SJCRH30 (cell line): ENCODE data around the gene OXTR. TPM values are rescaled to one million over a fixed set of nuclear protein-coding genes. Genes with fewer than 3 reads are reported as not detected.
A peak's percentile ranks its signal among the peaks of the same experiment; 100 is the strongest.

Experiments used
- DNase-seq, 2 experiments: peaks; one replicate each; pipeline ENCODE4 v3.0.0-alpha.2; 2015 to 2020
- H3K27ac ChIP-seq: fragments of 250-450 bp; sonication (Bioruptor Pico); 2 replicates; pipeline ENCODE4 v1.5.1; 2020; ENCODE audit warnings: mild to moderate bottlenecking, moderate library complexity
- H3K27me3 ChIP-seq: fragments of 250-450 bp; sonication (Bioruptor Pico); 2 replicates; pipeline ENCODE4 v1.5.1; 2020; ENCODE audit warnings: mild to moderate bottlenecking, moderate library complexity
- H3K36me3 ChIP-seq: fragments of 250-450 bp; sonication (Bioruptor Pico); 2 replicates; pipeline ENCODE4 v1.5.1; 2020; ENCODE audit warnings: mild to moderate bottlenecking, moderate library complexity
- H3K4me1 ChIP-seq: fragments of 250-450 bp; sonication (Bioruptor Pico); 2 replicates; pipeline ENCODE4 v1.5.1; 2020; ENCODE audit warnings: mild to moderate bottlenecking, moderate library complexity
- H3K4me3 ChIP-seq: fragments of 250-450 bp; sonication (Bioruptor Pico); 2 replicates; pipeline ENCODE4 v1.5.1; 2020; ENCODE audit warnings: mild to moderate bottlenecking, moderate library complexity
- H3K9me3 ChIP-seq: fragments of 250-450 bp; sonication (Bioruptor Pico); replicated peaks from 2 replicates; pipeline ENCODE4 v1.5.1; 2020; ENCODE audit warnings: mild to moderate bottlenecking, moderate library complexity
- total RNA-seq: library from RNA; depleted of rRNA; stranded (reverse); fragments of >200 nt; shearing (Covaris generic); gene quantifications from 2 replicates; pipeline ENCODE4 v1.2.3, GENCODE V29; 2014

Gene OXTR
- total RNA-seq, 1 experiment from 2014 or later: 1.7 TPM

DNA sequence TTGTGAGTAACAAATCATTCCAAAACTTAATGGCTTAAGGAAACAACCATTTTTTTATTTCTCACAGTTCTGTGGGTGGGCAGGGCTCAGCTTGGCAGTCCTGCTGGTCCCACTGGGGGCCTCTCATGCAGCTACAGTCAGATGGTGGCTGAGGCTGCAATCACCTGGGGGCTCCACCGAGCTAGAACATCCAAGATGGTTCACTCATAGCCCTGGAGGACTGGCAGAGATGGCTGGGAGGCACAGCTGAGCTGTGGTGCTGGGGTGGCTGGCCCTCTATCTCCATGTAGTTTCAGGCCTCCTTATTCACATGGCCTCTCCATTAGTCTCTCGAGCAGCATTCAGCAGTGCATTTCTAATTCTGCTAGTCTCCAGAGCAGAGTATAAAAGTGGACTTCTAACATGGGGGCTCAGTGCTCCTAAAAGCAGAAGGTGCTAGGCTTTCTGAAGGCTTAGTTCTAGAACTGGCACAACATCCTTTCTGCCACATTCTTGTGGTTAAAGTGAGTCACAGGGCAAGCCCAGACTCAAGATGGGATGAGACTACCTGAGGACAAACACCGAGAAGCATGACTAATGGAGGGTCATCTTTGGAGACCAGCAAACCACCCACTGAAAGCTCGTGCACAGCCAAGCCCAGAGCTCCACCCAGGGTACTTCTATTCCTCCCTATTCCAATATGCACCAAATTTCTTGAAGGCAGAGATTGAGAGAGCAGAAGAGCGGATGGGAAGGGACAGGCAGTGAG, 29.5 kb downstream of the OXTR start:
- peak; percentile 61 to 70 for DNase-seq
- Histone ChIP-seq H3K27me3 (no peaks in the 10 kb centered on the region), H3K4me3 (no peak overlapping the region), H3K9me3 (no peaks in the 10 kb centered on the region), H3K36me3 (peaks cover 40% of the 10 kb centered on the region), H3K27ac (peak overlapping the region; percentile 97), H3K4me1 (peaks cover 37% of the 10 kb centered on the region)

DNA sequence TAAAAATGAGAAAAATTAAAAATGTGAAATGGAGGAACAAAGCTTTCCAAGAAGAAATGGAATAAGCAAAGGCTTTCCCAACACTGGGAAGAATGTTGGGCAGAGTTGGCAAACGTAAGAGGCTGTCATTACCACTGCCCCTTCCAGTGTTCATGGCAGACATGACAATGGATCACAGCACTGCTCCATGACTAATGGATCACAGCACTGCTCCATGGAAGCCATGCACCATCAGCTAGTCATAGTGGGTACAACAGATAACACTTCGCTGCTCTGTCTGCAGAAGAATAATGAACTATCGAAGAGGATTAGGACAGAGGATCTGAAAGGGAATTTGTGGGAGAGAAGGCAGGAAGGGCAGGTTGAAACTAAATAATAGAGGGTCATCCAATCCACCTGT, 30.8 kb downstream of the OXTR start:
- Histone ChIP-seq H3K27me3 (no peaks in the 10 kb centered on the region), H3K36me3 (peaks cover 31% of the 10 kb centered on the region), H3K4me3 (no peak overlapping the region), H3K9me3 (no peaks in the 10 kb centered on the region), H3K4me1 (peaks cover 37% of the 10 kb centered on the region), H3K27ac (no peak overlapping the region)
- no peak for DNase-seq

- H3K9me3 ChIP-seq: no peaks in the 10 kb centered on the region
- DNase-seq: no peak
- H3K36me3 ChIP-seq: peaks cover 24% of the 10 kb centered on the region
- H3K4me1 ChIP-seq: peaks cover 41% of the 10 kb centered on the region
- H3K27me3 ChIP-seq: no peaks in the 10 kb centered on the region
- H3K4me3 ChIP-seq: no peak overlapping the region
- H3K27ac ChIP-seq: no peak overlapping the region
Observed at GRCh38 chr3:8737823-8738222, 31.6 kb downstream of the OXTR start.

GRCh38 chr3:8737301-8737700, 32.1 kb downstream of the OXTR start:
- H3K4me3 ChIP-seq: no peak overlapping the region
- peaks cover 20% of the 10 kb centered on the region for H3K36me3 ChIP-seq
- no peaks in the 10 kb centered on the region for H3K9me3 ChIP-seq
- DNase-seq: no peak
- peaks cover 41% of the 10 kb centered on the region for H3K4me1 ChIP-seq
- no peak overlapping the region for H3K27ac ChIP-seq
- no peaks in the 10 kb centered on the region for H3K27me3 ChIP-seq

DNA sequence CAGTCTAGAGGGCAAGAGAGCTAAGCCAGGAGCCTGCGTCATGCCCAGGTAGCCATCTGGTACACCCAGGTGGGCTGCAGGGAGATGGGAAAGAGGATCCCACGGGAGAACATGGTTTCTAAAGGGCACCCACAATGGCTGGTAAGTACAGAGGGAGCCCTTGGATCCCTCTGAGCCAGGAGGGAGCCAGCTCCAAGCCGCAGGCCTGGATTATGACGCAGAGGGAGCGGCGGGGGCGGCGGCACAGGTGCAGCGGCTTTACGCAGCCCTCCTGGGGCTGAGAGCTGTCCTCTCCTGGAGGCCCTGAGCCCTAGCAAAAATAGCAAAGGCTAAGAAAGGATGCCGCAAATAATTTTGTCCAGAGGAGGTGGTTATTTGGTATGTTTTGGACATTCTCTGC, 33.0 kb downstream of the OXTR start:
- peak; percentile 42 to 56 for DNase-seq

DNA sequence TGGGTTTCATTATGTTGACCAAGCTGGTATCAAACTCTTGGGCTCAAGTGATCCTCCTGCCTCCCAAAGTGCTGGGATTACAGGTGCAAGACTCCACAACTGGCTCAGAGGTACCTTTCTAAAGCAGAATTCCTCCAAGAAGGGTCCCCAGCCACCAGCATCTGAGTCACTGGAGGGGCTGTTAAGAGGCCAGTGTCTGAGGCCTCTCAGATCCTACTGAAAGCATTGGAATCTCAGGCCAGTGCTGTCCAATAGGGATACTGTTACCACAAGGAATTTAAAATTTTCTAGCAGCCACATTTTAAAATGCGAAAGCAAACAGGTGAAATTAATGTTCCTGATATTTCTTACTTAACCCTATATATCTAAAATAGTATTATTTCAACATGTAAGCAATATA, 34.5 kb downstream of the OXTR start:
- Histone ChIP-seq H3K4me1 (peaks cover 22% of the 10 kb centered on the region), H3K9me3 (no peaks in the 10 kb centered on the region), H3K27ac (peak overlapping the region; percentile 73), H3K4me3 (peak overlapping the region; percentile 61), H3K27me3 (no peaks in the 10 kb centered on the region), H3K36me3 (peaks cover 19% of the 10 kb centered on the region)
- DNase-seq: peak in 1 of 2 experiments; percentile 46

More for the DNA sequence above, 33.0 kb downstream of the OXTR start:
- Histone ChIP-seq H3K4me1 (peaks cover 37% of the 10 kb centered on the region), H3K9me3 (no peaks in the 10 kb centered on the region), H3K36me3 (peaks cover 19% of the 10 kb centered on the region), H3K4me3 (no peak overlapping the region), H3K27me3 (no peaks in the 10 kb centered on the region), H3K27ac (no peak overlapping the region)

GRCh38 chr3:8734137-8734878, 35.1 kb downstream of the OXTR start:
- DNase-seq: peak; percentile 35 to 48
- H3K27ac ChIP-seq: peak overlapping the region; percentile 73
- peak overlapping the region; percentile 61 for H3K4me3 ChIP-seq
- peaks cover 19% of the 10 kb centered on the region for H3K36me3 ChIP-seq
- H3K4me1 ChIP-seq: peaks cover 18% of the 10 kb centered on the region
- no peaks in the 10 kb centered on the region for H3K9me3 ChIP-seq
- no peaks in the 10 kb centered on the region for H3K27me3 ChIP-seq

DNA sequence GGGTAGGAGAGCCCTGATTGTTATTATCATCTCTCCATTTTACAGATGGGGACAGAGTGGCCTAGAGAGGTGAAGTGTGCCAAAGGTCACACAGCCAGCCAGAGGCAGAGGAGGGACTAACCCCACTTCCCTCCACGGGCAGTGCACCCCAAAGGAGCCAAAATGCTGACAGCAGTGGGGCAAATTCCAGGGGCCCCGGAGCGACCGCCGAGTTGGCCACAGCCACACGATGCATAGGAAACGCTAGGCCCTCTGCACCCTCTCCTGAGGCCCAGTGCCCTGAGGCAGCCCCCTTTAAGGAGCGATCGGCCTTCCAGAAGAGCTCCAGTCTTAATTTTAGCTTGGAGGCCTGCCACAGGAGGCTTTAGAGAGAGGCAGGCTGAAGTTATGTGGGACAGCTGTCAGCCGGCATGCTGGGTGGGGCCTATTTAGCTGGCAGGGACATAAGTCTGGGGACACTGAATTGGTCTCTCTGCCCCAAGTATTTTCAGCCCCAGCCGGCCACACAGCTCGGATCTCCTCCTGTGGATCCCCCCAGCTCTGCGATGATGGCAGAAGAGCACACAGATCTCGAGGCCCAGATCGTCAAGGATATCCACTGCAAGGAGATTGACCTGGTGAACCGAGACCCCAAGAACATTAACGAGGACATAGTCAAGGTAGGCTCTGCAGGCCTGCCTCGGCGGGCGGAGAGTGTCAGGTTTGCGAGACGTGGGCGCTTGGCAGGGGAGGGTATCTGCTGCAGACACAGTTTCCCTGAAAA, 35.9 kb downstream of the OXTR start, which contains the start of gene CAV3:
Gene CAV3, plus strand, starts transcription at position 471 of the 763 bp plus-strand sequence. Its CDS starts 75 bp downstream, at position 546.
- Histone ChIP-seq H3K27ac (peak within 1 kb of the TSS; percentile 73), H3K9me3 (no peaks in the 10 kb centered on the region), H3K4me1 (peaks cover 18% of the 10 kb centered on the region), H3K36me3 (peaks cover 14% of the 10 kb centered on the region), H3K27me3 (no peaks in the 10 kb centered on the region), H3K4me3 (peak within 1 kb of the TSS; percentile 61)
- DNase-seq: peak; percentile 89 to 92

DNA sequence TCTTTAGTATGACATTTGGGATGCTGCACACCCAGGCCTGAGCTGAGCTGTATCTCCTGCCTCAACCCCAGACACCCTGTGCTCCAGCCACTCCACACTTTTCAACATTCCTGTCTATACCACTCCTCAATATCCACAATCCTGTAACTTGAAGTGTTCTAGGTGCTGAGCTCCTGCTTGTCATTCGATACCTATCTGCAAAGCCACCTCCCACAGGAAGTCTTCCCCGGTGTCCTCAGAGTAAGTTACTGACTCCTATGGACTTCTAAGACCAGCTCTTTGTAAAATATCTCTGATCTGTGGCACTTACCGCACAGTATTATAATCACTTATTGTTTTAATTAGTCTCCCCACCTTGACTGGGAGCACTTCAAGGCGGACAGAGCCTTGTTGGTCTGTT, 37.0 kb downstream of the OXTR start:
- H3K4me3 ChIP-seq: no peak overlapping the region
- H3K36me3 ChIP-seq: peaks cover 6% of the 10 kb centered on the region
- H3K4me1 ChIP-seq: peaks cover 21% of the 10 kb centered on the region
- H3K9me3 ChIP-seq: no peaks in the 10 kb centered on the region
- H3K27ac ChIP-seq: no peak overlapping the region
- no peaks in the 10 kb centered on the region for H3K27me3 ChIP-seq
- DNase-seq: no peak

- Histone ChIP-seq H3K4me1 (peaks cover 20% of the 10 kb centered on the region), H3K9me3 (peaks cover 2% of the 10 kb centered on the region; the same call in 1 of the 2 replicates), H3K27me3 (no peaks in the 10 kb centered on the region), H3K36me3 (no peaks in the 10 kb centered on the region), H3K27ac (no peak overlapping the region), H3K4me3 (no peak overlapping the region)
- DNase-seq: no peak
Observed at GRCh38 chr3:8730656-8731055, 38.8 kb downstream of the OXTR start.

- H3K4me3 ChIP-seq: no peak overlapping the region
- peaks cover 2% of the 10 kb centered on the region; the same call in 1 of the 2 replicates for H3K9me3 ChIP-seq
- DNase-seq: no peak
- H3K27me3 ChIP-seq: no peaks in the 10 kb centered on the region
- H3K36me3 ChIP-seq: no peaks in the 10 kb centered on the region
- no peak overlapping the region for H3K27ac ChIP-seq
- H3K4me1 ChIP-seq: peaks cover 19% of the 10 kb centered on the region
Observed at GRCh38 chr3:8729479-8729878, 39.9 kb downstream of the OXTR start.

DNA sequence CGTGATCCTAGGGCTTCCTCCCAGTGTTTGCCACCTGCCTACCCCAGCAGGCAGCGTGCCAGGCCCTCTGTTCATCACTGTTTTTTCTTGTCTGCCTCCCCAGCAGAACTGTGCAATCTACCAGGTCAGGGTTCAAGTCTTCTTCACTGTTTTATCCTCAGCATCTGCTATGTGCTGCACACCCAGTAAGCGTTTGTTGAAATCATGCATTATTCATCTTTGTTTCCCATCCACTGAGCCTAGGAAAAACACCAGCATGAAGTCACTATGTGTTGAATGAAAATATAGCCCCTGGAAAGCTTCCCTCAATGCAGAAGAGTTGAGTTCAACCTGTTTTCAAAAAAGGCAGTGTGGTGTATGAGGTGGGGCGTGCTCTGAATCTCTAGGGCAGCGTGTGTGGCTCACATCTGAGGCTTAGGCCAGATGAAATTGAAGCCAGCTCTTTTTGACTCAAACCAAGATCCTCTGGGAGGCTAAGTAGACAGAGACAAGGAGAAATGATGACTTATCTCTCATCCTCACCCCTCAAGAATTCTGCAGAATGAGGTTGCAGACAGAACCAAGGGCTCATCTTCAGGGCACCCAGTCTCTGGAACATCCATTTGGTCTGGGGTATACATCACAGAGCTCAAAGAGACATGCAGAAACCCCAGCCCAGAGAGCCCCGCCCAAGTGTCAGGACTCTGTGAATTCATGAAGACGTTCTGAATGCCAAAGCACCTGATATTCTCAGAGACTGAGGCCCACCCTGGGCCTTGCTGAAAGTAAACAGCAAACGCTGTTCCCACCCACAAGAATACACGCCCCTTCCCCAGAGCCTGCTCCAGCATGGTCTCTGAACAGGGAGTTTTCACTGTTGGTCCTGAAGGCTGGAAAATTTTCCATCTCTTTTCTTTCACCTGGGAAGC, 41.6 kb downstream of the OXTR start:
- no peaks in the 10 kb centered on the region for H3K27me3 ChIP-seq
- no peak overlapping the region for H3K4me3 ChIP-seq
- no peak overlapping the region for H3K27ac ChIP-seq
- H3K4me1 ChIP-seq: peaks cover 14% of the 10 kb centered on the region
- DNase-seq: peak in 1 of 2 experiments; percentile 47
- H3K9me3 ChIP-seq: peaks cover 2% of the 10 kb centered on the region; the same call in 1 of the 2 replicates
- H3K36me3 ChIP-seq: no peaks in the 10 kb centered on the region

- H3K4me1 ChIP-seq: peaks cover 7% of the 10 kb centered on the region; the same call in 1 of the 2 replicates
- H3K27me3 ChIP-seq: no peaks in the 10 kb centered on the region
- peaks cover 2% of the 10 kb centered on the region; the same call in 1 of the 2 replicates for H3K9me3 ChIP-seq
- H3K36me3 ChIP-seq: no peaks in the 10 kb centered on the region
- H3K27ac ChIP-seq: no peak overlapping the region
- no peak for DNase-seq
- H3K4me3 ChIP-seq: no peak overlapping the region
Observed at GRCh38 chr3:8724108-8724752, 45.2 kb downstream of the OXTR start.
